K562 (cell line): ENCODE data around the gene MMEL1. TPM values are rescaled to one million over a fixed set of nuclear protein-coding genes. Genes with fewer than 3 reads are reported as not detected.
A peak's percentile ranks its signal among the peaks of the same experiment; 100 is the strongest.

Experiments used
- ATAC-seq: fragments of 200-7000 bp; cut with Tn5 transposase; 3 replicates; pipeline ENCODE4 v1.9.1; 2020; ENCODE audit warnings: moderate library complexity
- BruUV-seq: library from RNA; stranded (reverse); fragments of 400-500 nt; replicated peaks from 2 replicates; lab custom pipeline; 2021; lab: Mats Ljungman, UMichigan
- CTCF ChIA-PET: fragments of 300-600 bp; formaldehyde crosslinking; extraction: SDS; loops from one replicate; lab custom pipeline; 2021; ENCODE audit warnings: low intra/inter-chr PET ratio; lab: Yijun Ruan, JAX
- POLR2A ChIA-PET: fragments of 300-600, 350-650 bp; sonication (Branson Sonifier 250); formaldehyde crosslinking; extraction: SDS; loops from one replicate; lab custom pipeline; 2021; ENCODE audit warnings: antibody characterized with exemption, inconsistent platforms; lab: Yijun Ruan, JAX
- DNase-seq, 4 experiments: peaks; one replicate each; pipeline versions ENCODE4 v3.0.0 to v3.0.0-alpha.2; 2011 to 2018; ENCODE audit warnings: low spot score in 3 of 4, mixed read lengths in 3 of 4; ENCODE audit errors: extremely low read depth in 1 of 4
- FAIRE-seq: peaks from 2 replicates; lab custom pipeline; 2011; peaks lifted over from hg19 to GRCh38; lab: Jason Lieb, UNC
- H2AFZ ChIP-seq: 2 replicates; pipeline ENCODE4 v1.6.0; 2011; ENCODE audit warnings: low read depth, low read length, control low read depth, inconsistent platforms
- H3K27ac ChIP-seq: fragments of 200-600 bp; 3 replicates; pipeline ENCODE4 v1.8.0; 2011; ENCODE audit warnings: low read depth, mild to moderate bottlenecking, control low read depth, inconsistent platforms, low read length, moderate library complexity, mixed read lengths; ENCODE audit errors: extremely low read depth
- H3K27me3 ChIP-seq, 2 experiments: fragments of 300-600 bp in 1 of 2; 2 replicates in 1 of 2; 3 replicates in 1 of 2; pipeline versions ENCODE4 v1.6.0 to v1.8.0; 2011; ENCODE audit warnings: inconsistent platforms in 2 of 2, low read length in 2 of 2, mild to moderate bottlenecking in 1 of 2, mixed read lengths in 1 of 2, moderate library complexity in 1 of 2; ENCODE audit not compliant: control insufficient read depth in 2 of 2, insufficient read depth in 2 of 2
- H3K36me3 ChIP-seq: fragments of 300-600 bp; 3 replicates; pipeline ENCODE4 v1.8.0; 2011; ENCODE audit warnings: mild to moderate bottlenecking, low read length, inconsistent platforms; ENCODE audit not compliant: control insufficient read depth, insufficient read depth
- H3K4me1 ChIP-seq, 2 experiments: fragments of 200-600 bp in 1 of 2; replicated peaks in 1 of 2; 2 replicates in 1 of 2; 3 replicates in 1 of 2; pipeline versions ENCODE4 v1.5.1 to v1.8.0; 2011; ENCODE audit warnings: inconsistent platforms in 2 of 2, low read length in 2 of 2, mild to moderate bottlenecking in 1 of 2, mixed read lengths in 1 of 2, moderate library complexity in 1 of 2; ENCODE audit not compliant: control insufficient read depth in 2 of 2, insufficient read depth in 2 of 2
- H3K4me2 ChIP-seq: 2 replicates; pipeline ENCODE4 v1.6.1; 2011; ENCODE audit warnings: low read length, control low read depth, inconsistent platforms, mixed read lengths; ENCODE audit not compliant: insufficient read depth
- H3K4me3 ChIP-seq: fragments of 200-600 bp; sonication (generic), shearing (Covaris generic); 2 replicates; pipeline ENCODE4 v1.5.1; 2016; ENCODE audit warnings: control low read depth, inconsistent platforms
- H3K79me2 ChIP-seq: fragments of 200-600 bp; 3 replicates; pipeline ENCODE4 v1.8.0; 2011; ENCODE audit warnings: low read length, inconsistent platforms; ENCODE audit not compliant: control insufficient read depth, insufficient read depth
- H3K9ac ChIP-seq, 2 experiments: 2 replicates each; pipeline versions ENCODE4 v1.6.0 to v1.6.1; 2011; ENCODE audit warnings: low read depth in 2 of 2, low read length in 2 of 2, control low read depth in 1 of 2, inconsistent platforms in 1 of 2, mild to moderate bottlenecking in 1 of 2, mixed read lengths in 1 of 2; ENCODE audit not compliant: insufficient read depth in 1 of 2
- H3K9me1 ChIP-seq: one replicate; pipeline ENCODE4 v1.6.0; 2011; ENCODE audit warnings: inconsistent platforms, mild to moderate bottlenecking, low read length, moderate library complexity; ENCODE audit not compliant: control insufficient read depth, insufficient read depth
- H3K9me3 ChIP-seq: replicated peaks from 2 replicates; pipeline ENCODE4 v1.5.1; 2011; ENCODE audit warnings: low read depth, low read length, inconsistent platforms; ENCODE audit not compliant: control insufficient read depth, insufficient read depth
- H4K20me1 ChIP-seq: replicated peaks from 2 replicates; pipeline ENCODE4 v1.6.1; 2011; ENCODE audit warnings: low read length, inconsistent platforms, mixed read lengths; ENCODE audit not compliant: control insufficient read depth, insufficient read depth
- CEBPZ ChIP-seq: fragments of 150-350 bp; IDR thresholded peaks from 2 replicates; pipeline ENCODE4 v1.6.1; 2014; ENCODE audit warnings: low read depth, mild to moderate bottlenecking, low read length, borderline replicate concordance
- CSDE1 ChIP-seq, 2 experiments: fragments of 450-650 bp; IDR thresholded peaks; 2 replicates each; pipeline ENCODE4 v1.6.1; 2016; ENCODE audit warnings: mild to moderate bottlenecking in 1 of 2
- EZH2 ChIP-seq: IDR thresholded peaks from 2 replicates; pipeline ENCODE4 v1.6.1; 2012; ENCODE audit warnings: low read depth, mild to moderate bottlenecking, inconsistent platforms, low read length, borderline replicate concordance
- ZFP36 ChIP-seq: fragments of 150-350 bp; IDR thresholded peaks from 2 replicates; pipeline ENCODE4 v1.6.1; 2018; ENCODE audit warnings: low read length, low read depth; ENCODE audit not compliant: partially characterized antibody
- ZNF232 ChIP-seq: sonication (generic); formaldehyde crosslinking; IDR thresholded peaks from 2 replicates; pipeline ENCODE4 v1.8.0; 2022; ENCODE audit warnings: mild to moderate bottlenecking, missing genetic modification reagents
- WGBS: fragments of 100-300 bp; shearing (Covaris generic); methylation state at CpG from one replicate; pipeline ENCODE4 v1.1.6; 2016; ENCODE audit warnings: low coverage, mixed read lengths; ENCODE audit not compliant: insufficient coverage; ENCODE audit errors: missing lambda C conversion rate; 5-methylcytosine and 5-hydroxymethylcytosine counted together
- in situ Hi-C: fragments of 300-500 bp; cut with MboI; formaldehyde crosslinking; loops from 4 replicates; pipeline ENCODE4 v1.15.0; 2018; ENCODE audit warnings: inconsistent platforms, mixed read lengths
- intact Hi-C: fragments of 100-400 bp; cut with micrococcal nuclease; formaldehyde crosslinking; loops from 2 replicates; pipeline ENCODE4 v1.14.2; 2022
- polyA plus RNA-seq, 8 experiments: library from polyadenylated mRNA; depleted of rRNA in 4 of 8; stranded (reverse) in 5 of 8; unstranded in 3 of 8; fragments of >200 nt; fragmentation: Nextera tagmentation in 2 of 8; fragmentation: Illumina TruSeq in 1 of 8; extraction: Ambion mirVana in 2 of 8; extraction: Trizol in 1 of 8; gene quantifications; 2 replicates each; pipeline versions ENCODE4 v1.2.1 to v1.2.3, GENCODE V29; 2011 to 2014; ENCODE audit warnings: inconsistent platforms in 1 of 8, missing spikeins in 1 of 8
- total RNA-seq, 7 experiments: library from RNA; depleted of rRNA in 6 of 7; stranded (reverse); fragments of >200 nt in 6 of 7; fragmentation: Illumina TruSeq in 2 of 7; extraction: Trizol in 2 of 7; gene quantifications; 2 replicates each; pipeline versions ENCODE4 v1.2.1 to v1.2.3, GENCODE V29; 2011 to 2021; ENCODE audit warnings: low replicate concordance in 1 of 7

Gene MMEL1
- total and polyA plus RNA-seq, 9 of the 15 experiments (the other 6 are each of a cell fraction or from before 2014, with no cell fraction given): not detected

- no peak for TF ChIP-seq CEBPZ
- no peak for TF ChIP-seq ZNF232
Measured at GRCh38 chr1:2567083-2567679, 65.6 kb downstream of the MMEL1 start (continued).

GRCh38 chr1:2566101-2567045 lies 66.4 kb downstream of the MMEL1 start:
- intact Hi-C loops: no loop called here
- TF ChIP-seq ZFP36: peak; percentile 81
- TF ChIP-seq CSDE1 (IDR thresholded peaks at IDR 0.05): no peak
- 0 out of 2 replicates have a peak, but pooled peaks have one; percentile 47 for TF ChIP-seq EZH2
- peaks cover 37 to 61% of the 10 kb centered on the region in 2 experiments for H3K27me3 ChIP-seq
- no TSS peak for BruUV-seq
- peak overlapping the region in 1 of 2 experiments; percentile 36; a peak in 1 of 4 replicates for H3K9ac ChIP-seq
- POLR2A ChIA-PET: no interaction called here
- H3K9me3 ChIP-seq: no peaks in the 10 kb centered on the region
- CTCF ChIA-PET: no interaction called here
- DNase-seq (no peak), FAIRE-seq (no peak), ATAC-seq (peak; percentile 13; the same call in 2 of the 3 replicates)
- H3K36me3 ChIP-seq: no peaks in the 10 kb centered on the region
- H4K20me1 ChIP-seq: no peaks in the 10 kb centered on the region
- H2AFZ ChIP-seq: no peak overlapping the region
- H3K4me1 ChIP-seq: peaks cover 0 to 46% of the 10 kb centered on the region in 2 experiments; a peak in 2 of 5 replicates
- in situ Hi-C loops: no loop called here
- no peak overlapping the region for H3K4me3 ChIP-seq
- H3K4me2 ChIP-seq: no peak overlapping the region
- H3K27ac ChIP-seq: no peak overlapping the region
- no peaks in the 10 kb centered on the region for H3K79me2 ChIP-seq
- no peaks in the 10 kb centered on the region for H3K9me1 ChIP-seq
- 14% methylated on average over 33 of the region's 34 CpGs for WGBS
